Calu3 (cell line): Measurements from ENCODE around the gene GUCY2D. TPM values are rescaled to one million over a fixed set of nuclear protein-coding genes. Genes with fewer than 3 reads are reported as not detected.

Source experiments
- BruUV-seq: library from RNA; stranded (reverse); fragments of 400-500 nt; replicated peaks from 2 replicates; lab custom pipeline; 2021; lab: Mats Ljungman, UMichigan
- CTCF ChIA-PET: fragments of 300-600 bp; sonication (Branson Sonifier 250); formaldehyde crosslinking; loops from one replicate; lab custom pipeline; 2022; ENCODE audit warnings: antibody characterized with exemption; lab: Charles Lee
- DNase-seq: peaks from one replicate; pipeline ENCODE4 v3.0.0; 2022
- H3K27ac Mint-ChIP-seq: one replicate; pipeline ENCODE4 v1.8.0; 2022; ENCODE audit warnings: mixed read lengths; ENCODE audit not compliant: unreplicated experiment
- H3K27me3 Mint-ChIP-seq: one replicate; pipeline ENCODE4 v1.8.0; 2022; ENCODE audit warnings: mixed read lengths; ENCODE audit not compliant: unreplicated experiment
- H3K36me3 Mint-ChIP-seq: one replicate; pipeline ENCODE4 v1.8.0; 2022; ENCODE audit warnings: mild to moderate bottlenecking, moderate library complexity, mixed read lengths; ENCODE audit not compliant: insufficient read depth, unreplicated experiment
- H3K4me1 Mint-ChIP-seq: one replicate; pipeline ENCODE4 v1.8.0; 2022; ENCODE audit warnings: mild to moderate bottlenecking, low read depth, mixed read lengths; ENCODE audit not compliant: unreplicated experiment
- H3K4me3 Mint-ChIP-seq: one replicate; pipeline ENCODE4 v1.8.0; 2022; ENCODE audit warnings: mild to moderate bottlenecking, low read depth, moderate library complexity, mixed read lengths; ENCODE audit not compliant: unreplicated experiment
- H3K9me3 Mint-ChIP-seq: one replicate; pipeline ENCODE4 v1.8.0; 2022; ENCODE audit warnings: low read depth, mixed read lengths; ENCODE audit not compliant: unreplicated experiment
- intact Hi-C: fragments of 100-400 bp; cut with micrococcal nuclease; formaldehyde crosslinking; loops from one replicate; pipeline ENCODE4 v1.10.0; 2022; ENCODE audit not compliant: unreplicated experiment
- total RNA-seq: library from RNA; stranded (reverse); gene quantifications from 2 replicates; pipeline ENCODE4 v1.2.3, GENCODE V29; 2022
- TF ChIP-seq, protein P1 (sequence below): fragments of 200-600 bp; IDR thresholded peaks from one replicate; pipeline ENCODE4 v1.8.0; 2022; ENCODE audit warnings: antibody characterized with exemption; ENCODE audit not compliant: unreplicated experiment

GUCY2D gene
- total RNA-seq, 1 experiment from 2014 or later, result not detected

DNA sequence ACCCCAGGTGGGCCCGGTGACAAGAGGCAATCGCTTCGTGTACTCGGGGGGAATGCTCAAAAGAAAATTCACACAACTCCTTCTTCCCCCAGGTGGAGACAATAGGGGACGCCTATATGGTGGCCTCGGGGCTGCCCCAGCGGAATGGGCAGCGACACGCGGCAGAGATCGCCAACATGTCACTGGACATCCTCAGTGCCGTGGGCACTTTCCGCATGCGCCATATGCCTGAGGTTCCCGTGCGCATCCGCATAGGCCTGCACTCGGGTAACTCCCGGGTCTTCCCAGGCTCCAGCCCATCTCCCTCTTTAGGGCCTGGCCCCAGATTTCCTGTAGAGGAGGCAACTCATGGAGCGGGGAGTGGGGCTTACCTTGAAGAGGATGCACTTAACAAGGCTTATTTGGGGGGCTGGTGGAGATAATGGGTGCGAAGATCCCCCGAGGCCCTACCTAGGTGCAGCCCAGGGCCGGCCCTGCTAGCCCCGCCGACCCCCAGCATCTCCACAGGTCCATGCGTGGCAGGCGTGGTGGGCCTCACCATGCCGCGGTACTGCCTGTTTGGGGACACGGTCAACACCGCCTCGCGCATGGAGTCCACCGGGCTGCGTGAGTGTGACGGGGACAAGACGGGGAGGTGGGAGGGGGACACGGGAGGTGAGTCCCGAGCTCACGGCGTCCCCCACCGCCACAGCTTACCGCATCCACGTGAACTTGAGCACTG, 13.0 kb downstream of the GUCY2D start:
- Mint-ChIP-seq H3K27me3 (peaks cover 29% of the 10 kb centered on the region), H3K27ac (no peak overlapping the region), H3K9me3 (no peaks in the 10 kb centered on the region), H3K36me3 (peaks cover 11% of the 10 kb centered on the region), H3K4me1 (peaks cover 8% of the 10 kb centered on the region), H3K4me3 (peak overlapping the region; percentile 72)
- CTCF ChIA-PET, result interaction anchor here (0.6 kb wide), 1 partner anchor 564 kb away, joined by 3 read pairs; no protein-coding TSS in a partner anchor
- BruUV-seq, result no TSS peak
- TF ChIP-seq, protein P1, sequence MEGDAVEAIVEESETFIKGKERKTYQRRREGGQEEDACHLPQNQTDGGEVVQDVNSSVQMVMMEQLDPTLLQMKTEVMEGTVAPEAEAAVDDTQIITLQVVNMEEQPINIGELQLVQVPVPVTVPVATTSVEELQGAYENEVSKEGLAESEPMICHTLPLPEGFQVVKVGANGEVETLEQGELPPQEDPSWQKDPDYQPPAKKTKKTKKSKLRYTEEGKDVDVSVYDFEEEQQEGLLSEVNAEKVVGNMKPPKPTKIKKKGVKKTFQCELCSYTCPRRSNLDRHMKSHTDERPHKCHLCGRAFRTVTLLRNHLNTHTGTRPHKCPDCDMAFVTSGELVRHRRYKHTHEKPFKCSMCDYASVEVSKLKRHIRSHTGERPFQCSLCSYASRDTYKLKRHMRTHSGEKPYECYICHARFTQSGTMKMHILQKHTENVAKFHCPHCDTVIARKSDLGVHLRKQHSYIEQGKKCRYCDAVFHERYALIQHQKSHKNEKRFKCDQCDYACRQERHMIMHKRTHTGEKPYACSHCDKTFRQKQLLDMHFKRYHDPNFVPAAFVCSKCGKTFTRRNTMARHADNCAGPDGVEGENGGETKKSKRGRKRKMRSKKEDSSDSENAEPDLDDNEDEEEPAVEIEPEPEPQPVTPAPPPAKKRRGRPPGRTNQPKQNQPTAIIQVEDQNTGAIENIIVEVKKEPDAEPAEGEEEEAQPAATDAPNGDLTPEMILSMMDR, result no peak
- no peak for DNase-seq
- intact Hi-C loops, result no loop called here

DNA sequence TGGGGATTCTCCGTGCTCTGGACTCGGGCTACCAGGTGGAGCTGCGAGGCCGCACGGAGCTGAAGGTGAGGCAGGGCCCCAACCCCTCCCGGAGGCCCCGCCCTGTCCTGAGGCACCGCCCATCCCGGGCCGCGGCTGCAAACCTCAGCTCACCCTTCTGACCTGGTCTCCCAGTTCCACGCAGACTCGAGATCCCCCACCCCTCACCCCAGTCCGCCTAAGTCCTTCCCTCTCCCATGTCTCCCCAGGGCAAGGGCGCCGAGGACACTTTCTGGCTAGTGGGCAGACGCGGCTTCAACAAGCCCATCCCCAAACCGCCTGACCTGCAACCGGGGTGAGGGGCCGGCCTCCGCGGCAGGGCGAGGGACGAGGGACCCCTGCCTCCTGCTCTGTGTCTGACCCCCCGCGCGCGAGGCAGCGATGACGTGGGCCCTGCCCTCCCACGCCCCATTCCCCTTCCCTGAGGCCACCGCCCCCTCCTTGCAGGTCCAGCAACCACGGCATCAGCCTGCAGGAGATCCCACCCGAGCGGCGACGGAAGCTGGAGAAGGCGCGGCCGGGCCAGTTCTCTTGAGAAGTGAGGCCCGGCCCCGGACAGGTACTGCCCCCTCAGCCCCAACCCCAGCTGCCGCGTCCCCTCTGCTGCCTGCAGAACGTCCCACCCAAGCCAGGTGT, 13.7 kb downstream of the GUCY2D start:
- no TSS peak for BruUV-seq
- DNase-seq, result no peak
- intact Hi-C loops, result no loop called here
- no peaks in the 10 kb centered on the region for H3K9me3 Mint-ChIP-seq
- CTCF ChIA-PET, result interaction anchor here (0.6 kb wide), 1 partner anchor 563 kb away, joined by 3 read pairs; no protein-coding TSS in a partner anchor
- peaks cover 29% of the 10 kb centered on the region for H3K27me3 Mint-ChIP-seq
- no peak overlapping the region for H3K27ac Mint-ChIP-seq
- peaks cover 11% of the 10 kb centered on the region for H3K36me3 Mint-ChIP-seq
- TF ChIP-seq, protein P1, result no peak
- H3K4me1 Mint-ChIP-seq, result peaks cover 8% of the 10 kb centered on the region
- H3K4me3 Mint-ChIP-seq, result peak overlapping the region; percentile 72

DNA sequence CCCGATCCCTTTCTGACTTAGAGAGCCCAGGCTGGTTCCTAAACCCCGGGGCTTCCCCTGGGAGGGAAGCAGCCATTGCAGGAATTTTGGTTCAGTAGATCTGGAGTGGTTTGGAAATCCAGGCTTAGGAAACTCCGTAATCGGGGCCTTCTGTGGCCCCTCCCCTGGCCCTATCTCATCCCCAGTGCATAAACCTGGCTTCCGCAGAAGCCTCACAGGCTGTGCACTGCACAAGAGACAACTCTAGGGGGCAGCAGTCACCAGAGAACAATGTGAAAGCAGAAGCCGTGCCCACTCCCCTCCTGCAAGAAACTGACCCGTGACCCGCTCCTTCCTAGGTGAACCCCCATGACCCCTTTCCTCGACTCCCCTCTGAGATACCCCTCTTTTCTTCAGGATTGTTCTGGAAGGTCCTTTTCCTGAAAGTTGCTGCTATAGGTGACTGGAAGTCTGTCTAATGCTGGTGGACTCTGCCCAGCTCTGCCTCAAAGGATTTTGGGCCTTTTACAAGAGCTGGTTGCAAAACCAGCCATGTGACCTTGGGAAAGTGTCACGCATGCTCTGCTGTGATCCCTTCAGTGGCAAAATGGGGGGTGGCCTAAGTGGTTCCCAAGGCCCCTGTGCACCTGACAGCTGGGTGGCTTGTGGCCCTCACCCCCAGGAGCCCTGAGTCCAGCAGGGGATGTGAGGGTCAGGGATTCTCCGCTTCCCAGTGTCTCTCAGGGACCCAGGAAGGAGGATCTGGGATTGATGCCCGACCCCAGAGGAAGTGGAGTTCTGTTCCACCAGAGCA, 14.4 kb downstream of the GUCY2D start:
- no peak overlapping the region for H3K27ac Mint-ChIP-seq
- CTCF ChIA-PET, result interaction anchor here (1.0 kb wide), 2 partner anchors 12 to 25 kb away, joined by 3 to 4 read pairs; no protein-coding TSS in a partner anchor
- TF ChIP-seq, protein P1, result peak; percentile 38
- BruUV-seq, result no TSS peak
- peak overlapping the region; percentile 72 for H3K4me3 Mint-ChIP-seq
- peaks cover 8% of the 10 kb centered on the region for H3K4me1 Mint-ChIP-seq
- peak; percentile 12 for DNase-seq
- intact Hi-C loops, result no loop called here
- H3K36me3 Mint-ChIP-seq, result peaks cover 11% of the 10 kb centered on the region
- peaks cover 30% of the 10 kb centered on the region for H3K27me3 Mint-ChIP-seq
- H3K9me3 Mint-ChIP-seq, result no peaks in the 10 kb centered on the region

DNA sequence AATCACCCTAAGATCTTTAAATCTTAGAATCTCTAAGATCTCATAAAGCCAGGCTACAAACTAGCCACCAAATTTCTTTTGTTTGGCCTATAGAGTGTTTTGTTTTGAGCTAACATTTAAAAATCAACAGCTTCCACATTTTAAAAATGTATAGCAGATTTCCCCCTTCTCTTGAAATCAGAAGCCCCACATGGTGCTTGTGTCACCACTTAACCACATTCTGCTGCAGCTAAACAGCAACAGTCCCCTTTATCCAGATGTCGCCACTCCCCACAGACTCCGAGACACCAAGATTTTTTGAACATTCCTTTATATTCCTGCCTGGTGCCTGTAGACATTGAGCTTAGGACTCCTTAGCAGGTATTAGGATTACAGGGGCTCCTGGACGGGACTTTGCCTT, 16.0 kb downstream of the GUCY2D start:
- peaks cover 8% of the 10 kb centered on the region for H3K4me1 Mint-ChIP-seq
- peaks cover 11% of the 10 kb centered on the region for H3K36me3 Mint-ChIP-seq
- CTCF ChIA-PET, result no interaction called here
- TF ChIP-seq, protein P1, result no peak
- H3K27me3 Mint-ChIP-seq, result peaks cover 31% of the 10 kb centered on the region
- H3K4me3 Mint-ChIP-seq, result no peak overlapping the region
- no peaks in the 10 kb centered on the region for H3K9me3 Mint-ChIP-seq
- no peak overlapping the region for H3K27ac Mint-ChIP-seq
- intact Hi-C loops, result no loop called here
- BruUV-seq, result no TSS peak
- DNase-seq, result no peak
